GM19193 (cell line): ENCODE results near the gene NONO.

ENCODE experiments used
- POLR2A ChIP-seq: IDR thresholded peaks from 4 replicates; pipeline ENCODE4 v1.6.1; 2011; ENCODE audit not compliant: insufficient read depth, insufficient read length; ENCODE audit errors: extremely low read depth

Gene NONO

GRCh38 chrX:71269801-71270395 is 13.5 kb upstream of the NONO start:
- no peak for TF ChIP-seq POLR2A

DNA sequence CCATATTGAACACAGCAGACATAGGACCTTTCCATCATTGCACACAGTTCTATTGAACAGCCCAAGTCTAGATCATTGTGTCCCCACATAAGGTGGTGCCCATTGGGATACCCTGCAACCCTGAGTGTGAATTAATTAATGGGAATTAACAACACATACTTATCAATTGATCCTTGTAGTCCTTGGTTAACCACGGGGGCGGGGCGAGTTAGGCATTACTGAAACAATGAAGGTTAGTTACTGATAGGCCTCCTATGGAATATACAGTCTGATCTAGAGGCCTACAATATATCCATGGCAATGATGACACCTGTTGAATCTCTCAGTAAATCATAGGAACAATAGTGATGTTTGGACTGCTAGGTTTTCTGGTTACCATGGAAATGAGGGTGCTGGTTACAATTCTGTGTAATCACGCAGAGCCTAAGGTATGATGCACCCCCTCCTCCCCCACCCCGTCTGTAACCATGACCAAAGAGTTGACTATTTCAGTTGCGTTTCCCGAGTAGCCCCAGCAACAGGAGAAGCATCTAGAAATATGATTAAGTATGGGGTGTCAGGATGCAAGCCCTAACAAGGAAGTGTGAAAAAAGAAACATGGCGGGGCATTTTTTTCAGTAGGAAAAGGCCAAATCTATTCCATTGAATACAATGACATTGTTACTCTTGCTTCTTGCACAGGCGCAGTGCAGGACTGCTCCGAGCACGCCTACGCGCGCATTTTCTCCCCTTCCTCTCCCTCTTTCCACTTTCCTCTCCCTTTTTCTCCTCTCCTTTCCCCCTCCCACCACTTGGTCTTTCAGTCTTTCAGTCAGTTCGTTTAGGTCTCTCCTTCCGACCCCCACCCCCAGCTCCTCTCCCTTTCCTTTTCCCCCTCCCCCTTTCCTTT is 677 bp upstream of the NONO start:
- TF ChIP-seq POLR2A, result no peak

GRCh38 chrX:71285929-71286328 is 2.5 kb downstream of the NONO start:
- TF ChIP-seq POLR2A, result no peak

GRCh38 chrX:71291381-71291780 is 7.9 kb downstream of the NONO start:
- no peak for TF ChIP-seq POLR2A

- TF ChIP-seq POLR2A, result no peak
Measured at GRCh38 chrX:71292669-71293365, 9.4 kb downstream of the NONO start.

GRCh38 chrX:71296806-71297205 is 13.4 kb downstream of the NONO start:
- TF ChIP-seq POLR2A, result no peak

GRCh38 chrX:71298119-71298518 is 14.7 kb downstream of the NONO start:
- no peak for TF ChIP-seq POLR2A

DNA sequence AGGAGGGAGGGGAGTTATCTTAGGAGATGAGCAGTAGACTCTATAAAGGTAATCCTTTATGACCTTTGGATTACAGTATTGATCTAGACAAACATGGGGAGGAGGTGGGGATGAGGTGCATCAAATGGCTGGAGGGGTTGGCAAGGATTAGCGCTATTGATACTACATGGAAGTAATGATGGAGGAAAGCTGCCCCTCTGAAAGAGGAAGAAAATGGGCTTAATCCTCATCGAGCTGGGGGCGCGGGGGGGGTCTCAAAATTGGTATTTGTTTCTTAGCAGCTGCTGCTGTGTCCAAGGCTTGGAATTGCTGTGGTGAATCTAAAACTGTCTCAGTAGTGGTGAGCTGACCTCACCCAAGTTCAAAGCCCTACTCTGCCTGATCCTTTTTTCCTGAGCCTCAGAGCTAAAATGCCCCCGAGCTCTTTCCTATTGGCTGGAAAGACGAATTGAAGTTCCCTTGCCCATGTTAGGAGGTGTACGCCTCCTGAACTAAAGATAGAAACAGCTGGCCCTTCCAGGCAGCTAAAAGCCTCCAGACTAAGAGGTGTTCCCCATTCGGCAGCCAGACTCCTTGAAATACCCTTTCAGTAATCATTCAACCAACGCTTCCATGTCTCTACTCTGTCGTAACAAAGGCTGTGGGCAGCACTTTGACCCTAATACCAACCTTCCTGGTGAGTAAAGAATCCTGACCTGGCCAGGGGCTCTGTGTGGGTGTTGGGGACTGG is 17.9 kb downstream of the NONO start, which contains the start of gene ITGB1BP2:
Gene ITGB1BP2 (plus strand): TSS at position 556 of the 730 bp plus-strand sequence. CDS start 57 bp downstream, at position 613.
- peak; percentile 26 for TF ChIP-seq POLR2A

DNA sequence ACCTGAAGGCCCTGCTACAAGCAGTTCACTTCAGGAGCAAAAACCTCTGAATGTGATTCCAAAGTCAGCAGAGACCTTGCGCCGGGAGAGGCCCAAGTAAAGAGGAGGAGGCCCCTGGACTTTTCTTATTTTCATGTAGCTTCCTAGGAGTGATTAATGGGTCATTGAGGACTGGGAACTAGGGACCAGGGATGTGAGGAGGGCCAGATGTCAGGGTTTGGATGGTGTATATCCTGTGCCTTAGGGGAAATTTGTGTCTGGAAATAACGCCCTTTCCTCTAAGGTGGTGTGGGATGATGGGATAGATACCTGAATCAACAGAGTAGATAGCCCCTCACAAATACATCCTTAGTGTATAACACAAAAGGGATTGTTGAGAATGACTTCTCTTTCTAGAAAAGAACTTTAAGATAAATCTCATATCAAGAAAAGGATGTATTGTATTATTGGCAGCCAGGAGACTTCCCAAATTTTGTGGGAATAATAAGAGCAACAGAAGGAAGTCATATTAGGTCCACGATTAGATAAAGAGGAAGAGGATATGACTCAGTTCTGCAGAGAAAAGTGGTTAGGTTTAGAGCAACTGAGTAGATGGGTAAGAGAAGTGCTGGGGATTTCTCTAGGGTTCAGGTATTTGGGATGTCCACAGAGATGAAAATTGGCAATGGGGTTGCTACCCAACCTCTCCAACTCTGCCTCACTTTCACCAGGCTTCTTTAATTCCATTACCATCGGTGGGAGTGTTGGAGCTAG is 19.2 kb downstream of the NONO start:
- no peak for TF ChIP-seq POLR2A

DNA sequence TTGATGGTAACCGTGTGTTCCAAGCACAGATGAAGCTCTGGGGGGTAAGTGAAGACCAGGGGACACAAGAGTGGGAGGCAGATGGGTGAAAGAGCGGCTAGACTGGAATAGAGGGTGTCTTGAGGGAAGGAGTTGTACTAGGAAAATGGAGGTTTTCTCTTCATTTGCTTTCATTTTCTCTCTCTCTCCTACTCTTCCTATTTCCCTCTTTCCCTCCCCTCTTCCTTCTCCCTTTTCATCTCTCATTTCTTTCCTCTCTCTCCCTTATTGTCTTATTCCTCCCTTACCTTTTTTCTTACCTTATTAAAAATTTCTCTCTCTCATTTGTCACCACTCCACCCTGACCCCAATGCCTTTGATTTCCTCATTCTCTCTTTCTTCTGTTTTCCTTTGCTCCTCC is 21.1 kb downstream of the NONO start:
- no peak for TF ChIP-seq POLR2A

DNA sequence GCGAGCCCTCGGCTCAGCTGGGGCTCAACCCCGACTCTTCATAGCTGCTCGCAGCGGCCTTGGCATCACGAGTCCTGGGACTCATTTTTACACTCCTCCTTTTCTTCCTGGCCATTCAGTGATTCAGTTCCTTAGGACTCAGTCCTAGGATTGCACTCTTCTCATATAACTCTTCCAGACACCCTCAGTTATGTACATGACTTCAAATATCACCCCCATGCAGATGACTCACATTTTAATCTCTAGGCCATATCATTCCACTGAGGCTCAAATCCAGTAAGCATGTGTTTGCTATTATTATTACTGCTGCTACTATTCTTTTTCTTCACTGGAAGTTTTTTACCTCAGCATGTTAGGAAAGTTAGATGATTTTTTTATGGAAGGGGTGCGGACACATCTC is 32.5 kb downstream of the NONO start:
- TF ChIP-seq POLR2A, result no peak

- TF ChIP-seq POLR2A, result no peak
Measured at GRCh38 chrX:71320126-71320525, 36.7 kb downstream of the NONO start.

- no peak for TF ChIP-seq POLR2A
Measured at GRCh38 chrX:71321731-71322130, 38.3 kb downstream of the NONO start.

DNA sequence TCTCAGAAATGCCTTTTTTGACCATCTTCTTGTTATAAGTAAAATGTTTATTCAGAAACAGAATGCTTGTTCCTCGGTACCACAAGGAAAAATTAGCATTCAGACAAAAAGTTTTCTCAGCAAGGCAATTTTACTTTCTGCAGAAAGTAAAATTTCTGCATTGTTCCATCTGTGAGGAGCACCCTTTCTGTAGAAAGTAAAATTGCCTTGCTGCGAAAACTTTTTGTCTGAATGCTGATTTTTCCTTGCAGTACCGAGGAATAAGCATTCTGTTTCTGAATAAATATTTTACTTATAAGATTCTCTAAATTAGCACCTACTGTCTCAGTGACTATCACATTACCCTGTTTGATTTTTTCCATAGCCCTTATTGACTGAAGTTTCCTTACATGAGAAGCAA is 43.0 kb downstream of the NONO start:
- no peak for TF ChIP-seq POLR2A
